LoVo (cell line): ENCODE measurements around the gene GAS7.

Source experiments
- DNase-seq: peaks from one replicate; pipeline ENCODE4 v3.0.0-alpha.2; 2016; ENCODE audit warnings: low spot score

Gene GAS7

GRCh38 chr17:9912121-9913099 is 286.0 kb downstream of the GAS7 start:
- no peak for DNase-seq

- no peak for DNase-seq
Observed at GRCh38 chr17:9911089-9911488, 287.3 kb downstream of the GAS7 start.

GRCh38 chr17:9908649-9909042 is 289.8 kb downstream of the GAS7 start:
- no peak for DNase-seq

DNA sequence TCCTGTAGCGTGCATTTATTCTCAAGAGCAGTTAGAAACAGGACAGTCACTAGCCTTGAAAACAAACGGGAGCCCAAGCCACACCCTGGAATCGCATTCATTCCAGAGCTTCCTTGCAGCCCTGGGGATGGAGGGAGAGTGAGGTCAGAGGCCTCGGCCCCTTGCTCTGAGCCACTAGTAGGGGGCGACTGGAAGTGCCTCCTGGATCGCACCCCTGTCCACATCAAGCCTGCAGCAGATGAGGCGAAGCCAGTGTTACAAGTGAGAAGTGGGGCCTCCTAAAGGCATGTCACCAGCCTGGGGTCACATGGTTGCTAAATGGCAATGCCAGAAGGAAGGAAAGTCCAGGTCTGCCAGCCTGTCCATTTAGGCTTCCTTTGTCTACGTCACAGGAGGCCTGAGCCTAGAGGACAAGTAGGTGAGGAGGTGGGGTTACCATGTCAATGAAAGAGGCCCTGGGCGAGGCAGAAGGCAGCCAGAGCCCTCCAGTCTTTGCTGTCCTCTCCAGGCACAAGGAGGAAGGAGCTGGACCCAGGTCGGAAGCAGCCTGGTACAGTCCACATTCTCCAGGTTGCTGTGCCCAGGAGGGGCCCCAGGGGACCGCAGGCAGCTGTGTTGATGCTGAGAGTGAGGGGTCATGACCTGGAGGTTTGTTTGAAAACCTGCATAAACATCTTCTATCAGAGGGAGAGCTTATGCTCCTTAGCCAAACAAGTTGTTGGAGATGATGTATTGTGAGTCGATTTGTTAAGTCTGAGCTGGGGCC is 290.3 kb downstream of the GAS7 start:
- DNase-seq, result no peak

DNA sequence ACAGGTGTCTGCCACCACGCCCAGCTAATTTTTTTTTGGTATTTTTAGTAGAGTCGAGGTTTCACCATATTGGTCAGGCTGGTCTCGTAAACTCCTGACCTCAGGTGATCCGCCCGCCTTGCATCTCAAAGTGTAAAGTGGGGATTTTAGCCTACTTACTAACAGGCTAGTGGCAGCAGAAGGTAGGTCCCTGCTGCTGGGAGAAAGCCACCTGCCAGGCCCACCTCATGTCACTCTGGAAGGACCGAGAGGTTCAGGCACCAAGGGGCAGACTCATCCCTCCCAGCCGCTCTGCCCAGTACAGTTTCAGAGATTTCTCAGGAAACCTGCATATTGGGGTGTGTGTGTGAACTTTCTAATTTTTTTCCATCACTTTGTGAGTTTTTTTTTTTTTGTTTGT is 291.3 kb downstream of the GAS7 start:
- DNase-seq, result no peak

DNA sequence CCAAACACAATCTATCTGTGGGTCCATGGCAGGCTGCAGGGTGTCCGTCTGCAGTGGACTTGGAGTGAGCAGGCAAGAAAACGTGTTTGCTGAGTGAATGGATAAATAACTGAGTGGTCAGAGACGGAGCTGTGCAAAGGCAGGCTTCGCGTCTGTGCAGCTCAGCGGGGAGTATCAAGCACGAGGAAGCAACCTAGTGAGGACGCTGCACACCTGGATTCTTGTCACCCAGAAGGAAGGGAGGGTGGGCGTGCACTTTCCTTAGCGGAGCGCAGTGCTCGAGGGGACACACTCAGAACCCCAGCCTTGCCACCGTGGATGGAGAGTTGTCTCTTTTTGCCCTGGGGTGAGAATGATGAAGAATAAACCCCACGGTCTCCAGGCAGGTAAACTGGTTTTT is 291.8 kb downstream of the GAS7 start:
- no peak for DNase-seq

DNA sequence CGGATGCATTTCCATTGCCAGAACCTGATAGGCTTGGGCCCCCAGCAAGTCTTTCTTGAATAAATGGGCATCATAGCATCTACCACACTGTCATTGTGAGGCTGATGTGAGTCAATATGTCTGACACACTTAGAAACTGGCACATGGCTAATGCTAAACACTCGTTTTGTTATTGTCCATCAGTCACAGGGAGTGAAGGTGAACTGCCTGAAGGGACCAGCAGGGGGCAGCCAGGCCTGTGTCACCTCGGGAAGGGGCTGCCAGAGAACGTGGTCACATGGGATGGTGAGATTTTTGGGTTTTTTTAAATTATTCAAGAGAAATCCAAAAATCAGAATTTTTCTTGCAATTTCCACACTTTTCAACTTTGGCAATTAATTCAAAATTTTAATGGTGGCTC is 292.5 kb downstream of the GAS7 start:
- no peak for DNase-seq

DNA sequence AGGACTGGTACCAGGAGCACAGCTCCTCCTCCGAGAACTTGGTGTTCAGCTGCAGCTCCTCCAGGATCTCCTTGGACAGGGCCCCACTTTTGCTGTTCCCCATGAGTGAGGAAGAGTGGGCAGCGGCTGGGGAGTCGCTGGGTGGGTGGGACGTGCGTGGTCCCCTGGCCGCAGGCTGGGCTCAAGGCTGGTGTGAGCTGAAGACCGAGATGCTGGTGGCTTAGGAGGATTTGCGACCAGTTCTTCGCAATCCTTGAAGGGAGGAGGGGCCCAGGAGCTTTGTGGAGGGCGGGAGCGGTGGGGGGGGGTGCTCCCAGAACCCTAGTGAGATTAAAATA is 293.4 kb downstream of the GAS7 start, which contains the start of gene RCVRN:
TSS of gene RCVRN (minus strand) at position 194 of the 338 bp plus-strand sequence. CDS start at position 103, 91 bp downstream.
- DNase-seq, result no peak

DNA sequence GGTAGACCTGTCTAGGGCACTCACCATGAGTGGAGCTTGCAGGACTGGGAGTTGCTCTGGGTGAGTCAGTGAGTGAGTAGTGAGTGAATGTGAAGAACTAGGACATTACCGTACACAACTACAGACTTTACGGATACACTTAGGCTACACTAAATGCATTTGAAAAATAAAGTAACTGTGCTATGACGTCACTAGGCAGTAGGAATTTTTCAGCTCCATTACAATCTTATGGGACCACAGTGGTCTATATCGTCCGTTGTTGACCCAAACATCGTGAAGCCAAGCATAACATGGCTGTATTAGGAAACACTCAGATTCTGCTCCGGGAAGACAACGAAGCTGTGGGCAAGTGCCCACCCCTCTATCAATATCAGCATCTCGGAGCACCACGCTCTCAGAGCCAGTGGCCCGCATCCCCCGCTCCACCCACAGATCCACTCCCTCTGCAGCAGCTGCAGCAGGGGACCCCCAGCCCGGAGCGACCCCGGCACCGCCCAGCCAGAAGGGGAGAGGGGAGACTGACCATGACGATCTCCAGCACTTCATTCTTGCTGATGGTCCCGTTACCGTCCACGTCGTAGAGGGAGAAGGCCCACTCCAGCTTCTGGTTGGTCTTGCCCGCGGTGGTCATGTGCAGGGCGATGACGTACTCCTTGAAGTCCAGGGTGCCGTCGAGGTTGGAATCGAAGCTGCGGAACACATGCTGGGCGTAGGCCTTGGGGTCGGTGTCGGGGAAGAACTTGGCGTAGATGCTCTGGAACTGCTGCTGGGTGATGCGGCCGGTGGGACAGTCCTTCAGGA is 293.9 kb downstream of the GAS7 start:
- no peak for DNase-seq

DNA sequence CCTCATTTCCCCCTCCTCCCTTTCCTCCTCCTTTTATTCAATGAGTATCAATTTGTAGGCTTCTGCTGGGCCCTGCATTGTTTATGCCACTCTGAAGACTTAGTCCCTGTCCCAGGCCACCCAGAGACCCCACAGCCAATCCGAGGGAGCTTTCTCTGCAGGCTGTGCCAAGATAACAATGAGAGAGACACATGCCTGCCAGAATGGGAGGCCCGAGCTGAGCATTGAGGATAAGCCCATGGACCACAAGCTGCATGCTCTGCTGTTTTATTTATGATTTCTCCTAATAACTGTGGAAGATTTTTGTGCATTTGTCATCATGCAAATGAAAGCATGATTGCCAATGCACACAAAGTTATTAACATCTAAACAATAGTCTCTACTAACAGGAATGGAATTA is 296.3 kb downstream of the GAS7 start:
- no peak for DNase-seq

- DNase-seq, result no peak
Observed at GRCh38 chr17:9900784-9901183, 297.6 kb downstream of the GAS7 start.

- no peak for DNase-seq
Observed at GRCh38 chr17:9900044-9900594, 298.3 kb downstream of the GAS7 start.

DNA sequence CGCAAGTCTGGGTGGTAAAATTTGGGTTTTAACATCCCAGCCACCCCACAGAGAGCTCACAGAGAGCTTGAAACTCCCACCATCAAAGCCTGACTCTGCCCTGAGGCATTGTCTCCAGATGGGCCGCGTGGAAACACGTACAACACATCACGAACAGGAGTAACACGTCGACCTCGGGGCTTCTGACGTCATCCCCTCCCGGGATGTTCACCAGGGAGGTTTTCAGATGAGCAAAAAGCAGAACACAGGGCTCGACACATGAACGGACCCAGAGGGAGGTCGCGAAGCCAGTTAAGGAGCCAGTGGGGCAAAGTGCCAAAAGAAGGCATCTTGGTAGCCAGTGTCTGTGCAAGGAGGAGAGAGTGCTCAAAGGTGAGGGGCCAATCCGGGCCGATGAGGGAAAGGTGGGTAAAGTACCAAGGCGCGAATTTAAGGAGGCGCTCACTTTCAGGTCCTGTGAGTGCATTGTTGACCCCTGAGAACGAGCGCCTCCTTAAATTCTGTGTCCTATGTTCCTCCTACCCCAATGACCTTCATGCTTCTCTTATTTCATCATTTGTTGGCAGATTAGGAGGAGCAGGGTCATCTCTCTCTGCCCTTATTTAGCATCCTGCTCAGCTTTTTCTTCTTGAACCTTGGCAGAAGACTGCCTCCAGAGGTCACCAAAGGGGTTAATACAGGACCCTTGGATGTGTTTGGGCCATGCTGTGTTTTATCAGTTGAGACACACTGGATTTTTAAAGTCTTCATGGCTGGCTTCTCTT is 298.9 kb downstream of the GAS7 start:
- DNase-seq, result no peak

DNA sequence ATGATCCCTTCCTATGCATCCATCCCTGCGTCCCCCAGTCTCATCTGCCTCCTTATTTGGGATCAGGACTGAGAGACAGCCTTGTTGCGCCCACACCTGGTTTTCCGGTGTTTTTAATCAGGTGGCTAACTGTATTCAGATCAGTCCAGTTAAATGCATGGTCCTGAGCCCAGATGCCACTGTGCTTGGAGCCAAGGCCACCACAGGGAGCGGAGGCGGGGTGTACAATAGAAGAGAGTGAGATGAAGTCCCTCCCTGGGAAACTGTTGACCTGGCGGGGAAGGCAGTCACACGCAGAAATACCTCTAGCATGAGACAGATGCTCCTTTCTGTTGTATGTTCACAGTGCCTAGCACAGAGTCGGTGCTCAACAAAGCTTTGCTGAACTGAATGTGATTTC is 299.6 kb downstream of the GAS7 start:
- no peak for DNase-seq

DNA sequence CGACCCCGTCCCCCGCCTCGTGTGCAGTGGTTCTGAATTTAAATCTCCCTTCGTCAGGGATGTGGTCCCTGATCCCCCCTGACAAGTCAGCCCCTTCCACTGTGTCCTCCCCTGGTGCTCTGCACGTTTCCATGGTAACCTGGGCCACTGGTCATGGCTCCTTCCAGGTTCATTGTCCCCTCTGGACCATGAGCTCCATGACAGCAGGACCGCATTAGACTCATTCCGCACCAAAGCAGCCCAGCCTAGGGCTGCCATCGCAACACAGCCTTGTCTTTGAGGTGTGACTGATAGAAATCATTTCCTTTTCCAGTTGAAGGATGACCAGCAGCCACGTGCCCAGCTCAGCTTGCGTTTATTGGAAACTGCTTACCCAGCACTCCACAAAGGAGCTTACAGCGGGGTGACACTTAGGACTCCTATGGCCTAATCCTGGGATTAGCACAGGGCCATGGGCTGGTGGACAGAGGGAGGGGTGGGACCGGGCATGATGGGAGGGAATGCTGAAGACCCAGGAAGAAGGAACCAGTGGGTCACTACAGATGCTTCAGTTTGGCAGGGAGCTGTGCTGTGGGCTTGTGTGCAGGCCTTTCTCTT is 300.9 kb downstream of the GAS7 start:
- DNase-seq, result no peak

DNA sequence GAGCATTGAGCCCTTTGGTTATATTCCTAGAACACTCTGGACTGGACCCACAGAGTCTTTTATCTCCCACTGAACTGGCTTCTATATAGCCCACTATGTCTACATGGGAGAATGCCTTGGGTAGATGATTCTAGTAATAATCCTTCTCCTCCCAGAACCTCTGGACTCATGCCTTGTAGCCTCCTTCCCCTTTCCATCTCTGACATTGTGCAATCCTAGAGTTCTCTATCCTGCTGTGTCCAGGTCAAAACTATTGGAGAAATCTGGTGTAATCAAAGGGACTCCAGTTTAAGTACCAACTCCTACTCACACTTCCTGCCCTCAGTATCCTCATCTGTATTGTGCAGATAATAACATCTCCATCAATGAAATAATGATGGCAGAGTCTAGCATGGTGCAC is 302.5 kb downstream of the GAS7 start:
- DNase-seq, result no peak

DNA sequence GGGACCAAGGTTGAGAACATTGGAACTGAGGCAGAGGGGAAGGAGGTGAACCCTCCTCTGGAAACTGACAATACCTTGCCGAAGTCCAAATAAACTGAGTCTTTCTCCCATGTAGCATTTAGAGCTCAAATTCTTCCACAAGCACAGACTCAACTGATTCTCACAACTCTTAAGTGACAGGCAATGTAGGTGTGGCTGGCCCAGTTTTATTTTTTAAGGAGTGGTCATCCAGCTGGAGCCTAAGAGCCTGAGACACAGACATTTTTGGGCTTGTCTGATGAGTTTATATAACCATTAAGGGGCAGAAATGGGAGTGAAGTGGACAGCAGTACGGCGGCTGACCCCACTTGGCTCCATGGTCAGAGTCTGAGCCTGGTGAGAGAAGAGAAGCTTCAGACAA is 304.2 kb downstream of the GAS7 start:
- DNase-seq, result no peak

DNA sequence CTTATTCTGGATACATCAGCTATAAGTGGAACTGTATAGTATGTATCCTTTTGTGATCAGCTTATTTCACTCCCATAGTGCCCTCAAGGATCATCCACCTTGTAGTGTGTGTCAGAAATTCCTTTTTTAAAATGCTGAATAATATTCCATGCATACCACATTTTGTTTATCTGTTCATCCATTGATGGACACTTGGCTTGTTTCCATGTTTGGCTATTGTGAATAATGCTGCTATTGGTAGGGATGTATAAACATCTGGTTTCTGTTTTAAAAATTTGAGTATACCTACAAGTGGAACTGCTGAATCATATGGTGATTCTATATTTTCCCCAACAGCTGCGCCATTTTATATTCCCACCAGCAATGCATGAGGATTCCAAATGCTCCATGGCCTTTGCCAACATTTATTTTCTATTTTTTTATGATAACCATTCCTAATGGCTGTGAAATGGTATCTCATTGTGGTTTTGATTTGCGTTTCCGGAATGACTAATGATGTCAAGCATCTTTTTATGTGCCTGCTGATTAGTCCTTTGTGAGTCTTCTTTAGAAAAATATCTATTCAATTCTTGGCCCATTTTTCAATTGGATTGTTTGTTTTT is 304.9 kb downstream of the GAS7 start:
- DNase-seq, result peak; percentile 15

GRCh38 chr17:9890124-9890523 is 308.3 kb downstream of the GAS7 start:
- peak; percentile 38 for DNase-seq

DNA sequence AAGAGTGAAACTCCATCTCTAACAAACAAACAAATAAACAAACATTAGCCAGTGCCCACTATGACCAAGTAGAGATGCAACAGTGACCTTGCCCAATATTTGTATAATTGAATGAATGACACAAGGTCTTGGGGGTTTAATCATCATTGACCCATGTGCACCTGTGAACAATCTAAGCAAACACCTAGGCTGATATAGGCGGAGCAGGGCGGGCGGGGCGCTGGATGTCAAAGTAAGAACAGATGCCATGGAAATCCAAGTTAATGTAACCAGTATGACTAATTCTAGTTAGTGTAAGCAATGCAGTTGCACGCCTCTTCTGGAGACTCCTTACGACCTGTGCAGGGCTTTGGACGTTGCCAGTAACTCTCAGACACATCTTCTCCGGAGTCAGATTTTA is 310.9 kb downstream of the GAS7 start:
- DNase-seq, result peak; percentile 42
